Measurements from ENCODE around the gene SRA1.

SRA1 gene

DNA sequence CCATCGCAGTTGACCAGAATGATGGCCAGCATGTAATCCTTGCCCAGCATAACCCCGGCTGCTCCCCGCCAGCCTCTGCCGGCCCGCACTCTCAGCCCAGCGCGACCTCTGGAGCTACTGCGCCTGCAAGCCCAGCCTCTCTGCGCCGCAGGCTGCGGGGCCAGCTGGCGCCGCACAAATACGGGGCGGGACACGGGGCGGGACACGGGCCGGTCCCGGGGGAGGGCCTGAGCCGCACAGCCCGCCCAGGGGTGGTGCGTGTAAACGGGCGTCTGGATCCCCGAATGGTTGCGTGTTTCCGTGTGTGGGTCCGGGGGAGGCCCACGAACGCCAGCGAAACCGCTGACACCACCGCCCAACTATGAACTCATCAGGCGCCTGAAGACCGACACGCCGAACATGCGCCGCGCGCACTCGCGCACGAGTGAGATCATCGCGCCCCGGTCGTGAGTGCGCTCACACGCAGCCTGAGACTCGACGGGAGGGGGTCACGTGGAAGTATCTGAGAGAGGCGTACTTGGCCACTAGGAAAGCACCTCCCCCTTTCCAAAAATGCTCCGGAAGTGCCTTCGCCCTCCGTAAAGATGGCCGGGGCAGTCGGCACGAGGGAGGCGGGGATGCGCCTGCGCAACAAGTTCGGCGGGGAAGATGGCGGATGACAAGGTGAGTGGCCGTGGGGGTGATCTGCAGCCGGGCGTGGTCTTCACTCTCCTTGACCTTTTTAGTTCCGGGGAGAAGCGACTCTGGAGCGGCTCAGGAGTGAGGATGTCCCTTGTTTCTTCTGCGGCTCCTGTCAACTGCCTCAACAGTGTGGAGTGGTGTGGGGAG, 7.1 kb upstream of the SRA1 start, which contains the start of the genes APBB3 and SLC35A4 (continued):
- TF ChIP-seq, protein P1, sequence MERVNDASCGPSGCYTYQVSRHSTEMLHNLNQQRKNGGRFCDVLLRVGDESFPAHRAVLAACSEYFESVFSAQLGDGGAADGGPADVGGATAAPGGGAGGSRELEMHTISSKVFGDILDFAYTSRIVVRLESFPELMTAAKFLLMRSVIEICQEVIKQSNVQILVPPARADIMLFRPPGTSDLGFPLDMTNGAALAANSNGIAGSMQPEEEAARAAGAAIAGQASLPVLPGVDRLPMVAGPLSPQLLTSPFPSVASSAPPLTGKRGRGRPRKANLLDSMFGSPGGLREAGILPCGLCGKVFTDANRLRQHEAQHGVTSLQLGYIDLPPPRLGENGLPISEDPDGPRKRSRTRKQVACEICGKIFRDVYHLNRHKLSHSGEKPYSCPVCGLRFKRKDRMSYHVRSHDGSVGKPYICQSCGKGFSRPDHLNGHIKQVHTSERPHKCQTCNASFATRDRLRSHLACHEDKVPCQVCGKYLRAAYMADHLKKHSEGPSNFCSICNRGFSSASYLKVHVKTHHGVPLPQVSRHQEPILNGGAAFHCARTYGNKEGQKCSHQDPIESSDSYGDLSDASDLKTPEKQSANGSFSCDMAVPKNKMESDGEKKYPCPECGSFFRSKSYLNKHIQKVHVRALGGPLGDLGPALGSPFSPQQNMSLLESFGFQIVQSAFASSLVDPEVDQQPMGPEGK (tag by site-specific recombination; IDR thresholded peaks at IDR 0.05): peak; percentile 86
- peak; percentile 83 for TF ChIP-seq ZBTB8A (tag by site-specific recombination; IDR thresholded peaks at IDR 0.05)
- TF ChIP-seq, protein P2, sequence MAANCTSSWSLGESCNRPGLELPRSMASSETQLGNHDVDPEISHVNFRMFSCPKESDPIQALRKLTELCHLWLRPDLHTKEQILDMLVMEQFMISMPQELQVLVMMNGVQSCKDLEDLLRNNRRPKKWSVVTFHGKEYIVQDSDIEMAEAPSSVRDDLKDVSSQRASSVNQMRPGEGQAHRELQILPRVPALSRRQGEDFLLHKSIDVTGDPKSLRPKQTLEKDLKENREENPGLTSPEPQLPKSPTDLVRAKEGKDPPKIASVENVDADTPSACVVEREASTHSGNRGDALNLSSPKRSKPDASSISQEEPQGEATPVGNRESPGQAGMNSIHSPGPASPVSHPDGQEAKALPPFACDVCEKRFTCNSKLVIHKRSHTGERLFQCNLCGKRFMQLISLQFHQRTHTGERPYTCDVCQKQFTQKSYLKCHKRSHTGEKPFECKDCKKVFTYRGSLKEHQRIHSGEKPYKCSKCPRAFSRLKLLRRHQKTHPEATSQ (tag by site-specific recombination; IDR thresholded peaks at IDR 0.05): peak; percentile 94; the same call in 1 of the 2 replicates
- no peak for TF ChIP-seq ZNF48 (tag by site-specific recombination; IDR thresholded peaks at IDR 0.05)
- no peak for TF ChIP-seq OSR2 (tag by site-specific recombination; IDR thresholded peaks at IDR 0.05)
- TF ChIP-seq ZSCAN23 (tag by site-specific recombination; IDR thresholded peaks at IDR 0.05): no peak
- TF ChIP-seq, protein P3, sequence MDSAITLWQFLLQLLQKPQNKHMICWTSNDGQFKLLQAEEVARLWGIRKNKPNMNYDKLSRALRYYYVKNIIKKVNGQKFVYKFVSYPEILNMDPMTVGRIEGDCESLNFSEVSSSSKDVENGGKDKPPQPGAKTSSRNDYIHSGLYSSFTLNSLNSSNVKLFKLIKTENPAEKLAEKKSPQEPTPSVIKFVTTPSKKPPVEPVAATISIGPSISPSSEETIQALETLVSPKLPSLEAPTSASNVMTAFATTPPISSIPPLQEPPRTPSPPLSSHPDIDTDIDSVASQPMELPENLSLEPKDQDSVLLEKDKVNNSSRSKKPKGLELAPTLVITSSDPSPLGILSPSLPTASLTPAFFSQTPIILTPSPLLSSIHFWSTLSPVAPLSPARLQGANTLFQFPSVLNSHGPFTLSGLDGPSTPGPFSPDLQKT (IDR thresholded peaks at IDR 0.05; ENCODE audit: borderline replicate concordance, low read depth, low read length): peak; percentile 82; the same call in 1 of the 2 replicates
- TF ChIP-seq TRIM28 (IDR thresholded peaks at IDR 0.05; ENCODE audit: borderline replicate concordance, low read length): no peak
- TF ChIP-seq KLF7 (tag by site-specific recombination; IDR thresholded peaks at IDR 0.05; ENCODE audit: borderline replicate concordance): peak; percentile 24
- TF ChIP-seq ZNF112 (tag by site-specific recombination; IDR thresholded peaks at IDR 0.05): no peak
- TF ChIP-seq SCRT1 (tag by site-specific recombination; IDR thresholded peaks at IDR 0.05; ENCODE audit: borderline replicate concordance): peak; percentile 99
- TF ChIP-seq KLF9 (tag by site-specific recombination; IDR thresholded peaks at IDR 0.05; ENCODE audit: low read depth): peak; percentile 88
- TF ChIP-seq ZBTB20 (tag by site-specific recombination; IDR thresholded peaks at IDR 0.05): peak; percentile 14; the same call in 1 of the 2 replicates
- TF ChIP-seq HOXD13 (CRISPR knock-in tag; IDR thresholded peaks at IDR 0.05; ENCODE audit: borderline replicate concordance): no peak
- no peak for TF ChIP-seq ZNF37A (tag by site-specific recombination; IDR thresholded peaks at IDR 0.05)
- no peak for TF ChIP-seq ZBTB7A (tag by site-specific recombination; IDR thresholded peaks at IDR 0.05; ENCODE audit: low read depth)
- TF ChIP-seq, protein P4, sequence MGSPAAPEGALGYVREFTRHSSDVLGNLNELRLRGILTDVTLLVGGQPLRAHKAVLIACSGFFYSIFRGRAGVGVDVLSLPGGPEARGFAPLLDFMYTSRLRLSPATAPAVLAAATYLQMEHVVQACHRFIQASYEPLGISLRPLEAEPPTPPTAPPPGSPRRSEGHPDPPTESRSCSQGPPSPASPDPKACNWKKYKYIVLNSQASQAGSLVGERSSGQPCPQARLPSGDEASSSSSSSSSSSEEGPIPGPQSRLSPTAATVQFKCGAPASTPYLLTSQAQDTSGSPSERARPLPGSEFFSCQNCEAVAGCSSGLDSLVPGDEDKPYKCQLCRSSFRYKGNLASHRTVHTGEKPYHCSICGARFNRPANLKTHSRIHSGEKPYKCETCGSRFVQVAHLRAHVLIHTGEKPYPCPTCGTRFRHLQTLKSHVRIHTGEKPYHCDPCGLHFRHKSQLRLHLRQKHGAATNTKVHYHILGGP (tag by site-specific recombination; IDR thresholded peaks at IDR 0.05): no peak
- TF ChIP-seq ZNF248 (tag by site-specific recombination; IDR thresholded peaks at IDR 0.05): no peak
- TF ChIP-seq ZNF433 (tag by site-specific recombination; IDR thresholded peaks at IDR 0.05; ENCODE audit: low read depth): no peak
- no peak for TF ChIP-seq ZNF514 (tag by site-specific recombination; IDR thresholded peaks at IDR 0.05)
- TF ChIP-seq, protein P5, sequence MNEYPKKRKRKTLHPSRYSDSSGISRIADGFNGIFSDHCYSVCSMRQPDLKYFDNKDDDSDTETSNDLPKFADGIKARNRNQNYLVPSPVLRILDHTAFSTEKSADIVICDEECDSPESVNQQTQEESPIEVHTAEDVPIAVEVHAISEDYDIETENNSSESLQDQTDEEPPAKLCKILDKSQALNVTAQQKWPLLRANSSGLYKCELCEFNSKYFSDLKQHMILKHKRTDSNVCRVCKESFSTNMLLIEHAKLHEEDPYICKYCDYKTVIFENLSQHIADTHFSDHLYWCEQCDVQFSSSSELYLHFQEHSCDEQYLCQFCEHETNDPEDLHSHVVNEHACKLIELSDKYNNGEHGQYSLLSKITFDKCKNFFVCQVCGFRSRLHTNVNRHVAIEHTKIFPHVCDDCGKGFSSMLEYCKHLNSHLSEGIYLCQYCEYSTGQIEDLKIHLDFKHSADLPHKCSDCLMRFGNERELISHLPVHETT (tag by site-specific recombination; IDR thresholded peaks at IDR 0.05): peak; percentile 65; the same call in 1 of the 2 replicates
- peak; percentile 91 for TF ChIP-seq ZNF10 (tag by site-specific recombination; IDR thresholded peaks at IDR 0.05)
- TF ChIP-seq ZNF366 (tag by site-specific recombination; conservative IDR thresholded peaks at IDR 0.05): peak; percentile 64; the same call in 1 of the 2 replicates
- TF ChIP-seq ZNF184 (tag by site-specific recombination; IDR thresholded peaks at IDR 0.05): 0 out of 2 replicates have a peak, but pooled peaks have one; percentile 7
- TF ChIP-seq ZNF624 (tag by site-specific recombination; IDR thresholded peaks at IDR 0.05): no peak
- peak; percentile 96 for TF ChIP-seq ZNF629 (tag by site-specific recombination; IDR thresholded peaks at IDR 0.05)
- TF ChIP-seq SETDB1 (IDR thresholded peaks at IDR 0.05; ENCODE audit: insufficient read length, low read length): no peak
- TF ChIP-seq, protein P6, sequence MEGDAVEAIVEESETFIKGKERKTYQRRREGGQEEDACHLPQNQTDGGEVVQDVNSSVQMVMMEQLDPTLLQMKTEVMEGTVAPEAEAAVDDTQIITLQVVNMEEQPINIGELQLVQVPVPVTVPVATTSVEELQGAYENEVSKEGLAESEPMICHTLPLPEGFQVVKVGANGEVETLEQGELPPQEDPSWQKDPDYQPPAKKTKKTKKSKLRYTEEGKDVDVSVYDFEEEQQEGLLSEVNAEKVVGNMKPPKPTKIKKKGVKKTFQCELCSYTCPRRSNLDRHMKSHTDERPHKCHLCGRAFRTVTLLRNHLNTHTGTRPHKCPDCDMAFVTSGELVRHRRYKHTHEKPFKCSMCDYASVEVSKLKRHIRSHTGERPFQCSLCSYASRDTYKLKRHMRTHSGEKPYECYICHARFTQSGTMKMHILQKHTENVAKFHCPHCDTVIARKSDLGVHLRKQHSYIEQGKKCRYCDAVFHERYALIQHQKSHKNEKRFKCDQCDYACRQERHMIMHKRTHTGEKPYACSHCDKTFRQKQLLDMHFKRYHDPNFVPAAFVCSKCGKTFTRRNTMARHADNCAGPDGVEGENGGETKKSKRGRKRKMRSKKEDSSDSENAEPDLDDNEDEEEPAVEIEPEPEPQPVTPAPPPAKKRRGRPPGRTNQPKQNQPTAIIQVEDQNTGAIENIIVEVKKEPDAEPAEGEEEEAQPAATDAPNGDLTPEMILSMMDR (tag by site-specific recombination; IDR thresholded peaks at IDR 0.05): no peak
- no peak for TF ChIP-seq ZNF354C (tag by site-specific recombination; IDR thresholded peaks at IDR 0.05; ENCODE audit: borderline replicate concordance, low read depth)
- no peak for TF ChIP-seq ZFP3 (tag by site-specific recombination; IDR thresholded peaks at IDR 0.05; ENCODE audit: low read depth)
- TF ChIP-seq ZNF501 (tag by site-specific recombination; IDR thresholded peaks at IDR 0.05): peak; percentile 97
- TF ChIP-seq MEIS1 (CRISPR knock-in tag; IDR thresholded peaks at IDR 0.05; ENCODE audit: borderline replicate concordance): no peak
